GM04504 (cell line): ENCODE measurements around the gene PGF.

Source experiments
- DNase-seq: peaks from one replicate; pipeline ENCODE4 v3.0.0-alpha.2; 2012; ENCODE audit warnings: low read depth

The PGF gene

DNA sequence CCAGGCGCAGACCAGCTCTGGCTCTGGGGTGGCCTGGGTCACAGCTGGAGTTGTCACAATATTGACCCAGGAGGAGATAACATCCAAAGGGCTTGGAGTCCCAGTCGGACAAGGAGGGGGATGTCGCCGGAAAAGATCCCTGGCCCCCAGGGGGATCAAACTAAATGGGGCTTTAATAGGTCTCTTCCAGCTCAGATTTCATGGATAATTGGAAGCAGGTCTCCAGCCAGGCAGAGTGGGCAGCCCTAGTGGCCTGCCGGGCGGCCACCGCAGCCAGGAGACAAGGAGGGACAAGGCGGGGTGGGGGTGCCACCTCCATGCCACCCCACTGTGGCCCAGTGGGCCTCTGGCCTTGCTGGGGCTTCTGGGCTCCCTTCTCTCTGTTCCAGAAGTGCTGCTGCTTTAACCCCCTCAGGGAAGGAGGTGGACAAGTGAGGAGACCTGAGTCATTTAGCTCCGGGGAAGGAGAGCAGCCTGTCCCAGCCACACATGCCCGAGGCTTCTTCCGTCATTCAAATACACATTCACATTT lies 23.1 kb upstream of the PGF start:
- no peak for DNase-seq

- DNase-seq, result no peak
Measured at GRCh38 chr14:74977901-74978385, 22.5 kb upstream of the PGF start.

GRCh38 chr14:74977164-74977900 lies 21.9 kb upstream of the PGF start:
- no peak for DNase-seq

GRCh38 chr14:74976264-74977113 lies 21.1 kb upstream of the PGF start:
- no peak for DNase-seq

GRCh38 chr14:74975059-74975810 lies 19.8 kb upstream of the PGF start:
- no peak for DNase-seq

DNA sequence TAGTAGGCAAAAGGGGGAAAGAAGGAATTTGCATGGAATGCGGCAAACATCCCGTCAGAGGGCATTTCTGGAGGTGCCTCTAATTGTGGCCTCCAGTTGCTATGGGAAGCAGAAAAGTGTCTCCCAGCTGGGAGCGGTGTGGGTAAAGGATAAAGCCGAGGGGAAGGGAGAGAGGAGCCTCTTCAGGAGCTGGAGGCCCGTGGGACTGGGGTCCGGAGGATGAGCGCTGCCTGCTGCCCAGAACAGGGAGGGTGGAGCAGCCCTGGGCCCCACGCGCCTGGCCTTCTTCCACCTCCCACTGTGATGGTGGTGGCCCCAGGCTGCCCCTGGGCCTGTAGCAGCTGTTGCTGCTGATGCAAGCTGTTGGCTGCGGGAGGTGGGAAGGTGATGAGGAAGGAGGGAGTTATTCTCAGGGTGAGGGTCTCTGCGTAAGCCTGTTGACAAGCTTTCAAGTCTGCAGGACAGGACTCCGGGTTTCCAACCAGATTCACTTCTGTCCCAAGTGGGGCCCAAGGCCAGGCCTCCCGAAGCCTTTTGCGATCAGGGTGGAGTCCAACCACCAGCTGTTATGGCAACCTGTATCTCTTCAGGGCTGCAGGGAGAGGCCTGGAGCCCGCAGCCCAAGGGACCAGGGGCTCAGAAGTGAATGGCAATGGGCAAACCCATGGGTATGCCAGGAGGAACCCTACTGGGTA lies 19.1 kb upstream of the PGF start:
- DNase-seq, result no peak

- DNase-seq, result no peak
Measured at GRCh38 chr14:74973905-74974363, 18.5 kb upstream of the PGF start.

DNA sequence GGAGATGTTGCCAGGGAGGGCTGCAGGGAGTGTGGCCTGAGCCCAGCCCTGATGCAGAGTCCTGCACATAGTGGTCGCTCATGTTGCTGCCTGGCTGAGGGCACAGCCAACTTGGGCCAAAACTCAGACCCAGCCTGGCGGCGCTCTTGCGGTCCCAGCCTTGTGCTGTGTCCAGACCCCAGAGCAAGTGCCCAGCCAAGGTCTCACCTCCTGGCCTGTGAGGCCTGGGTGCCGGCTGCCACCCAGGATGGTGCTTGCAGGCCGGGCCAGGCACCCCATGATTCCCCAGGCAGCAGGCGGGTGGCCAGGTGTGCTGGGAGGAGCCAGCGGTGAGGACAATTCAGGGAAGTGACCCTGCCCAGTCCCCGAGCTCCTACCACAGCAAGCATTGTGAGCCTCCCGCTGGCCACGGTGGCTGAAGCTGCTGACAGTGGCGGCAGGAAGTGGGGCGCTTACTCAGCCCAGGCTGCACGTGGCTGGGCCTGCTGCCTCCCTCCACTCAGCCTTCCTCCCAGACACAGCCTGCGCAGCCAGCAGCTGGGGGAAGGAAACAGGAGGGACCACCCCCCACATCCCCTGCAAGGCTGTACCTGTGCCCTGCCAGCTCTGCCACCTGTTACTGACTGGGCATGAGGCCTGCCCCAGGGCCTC lies 17.7 kb upstream of the PGF start:
- no peak for DNase-seq

- DNase-seq, result no peak
Measured at GRCh38 chr14:74968811-74969210, 13.4 kb upstream of the PGF start.

DNA sequence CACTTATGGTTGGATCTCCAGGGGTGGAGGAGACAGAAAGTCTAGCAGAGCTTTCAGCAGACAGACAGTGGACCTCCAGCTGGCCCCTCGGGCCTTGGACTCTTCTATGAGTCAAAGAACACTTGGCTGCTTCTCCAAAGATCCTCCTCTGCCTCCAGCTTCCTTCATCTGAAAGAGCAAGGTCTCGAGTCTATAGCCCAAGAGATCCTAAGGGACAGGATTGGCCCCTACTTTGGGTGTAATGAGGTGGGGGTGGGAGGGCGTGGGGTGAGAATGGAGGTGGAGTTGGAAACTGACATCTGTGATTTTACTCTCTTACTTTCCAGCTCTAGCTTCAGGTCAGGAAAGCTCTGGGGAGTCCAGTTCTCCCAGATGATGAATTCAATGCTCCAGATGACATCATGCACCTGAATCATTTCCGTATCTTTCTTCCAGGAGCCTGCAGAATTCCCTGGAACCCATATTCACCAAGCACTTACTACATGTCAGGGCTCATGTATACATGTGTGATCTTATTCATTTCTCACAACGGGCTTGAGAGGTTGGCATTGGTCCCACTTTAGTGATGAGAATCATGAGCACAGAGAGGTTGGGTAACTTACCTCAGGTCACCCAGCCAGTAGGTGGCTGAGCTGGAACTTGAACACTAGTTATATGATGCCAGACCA lies 10.2 kb upstream of the PGF start:
- no peak for DNase-seq

GRCh38 chr14:74964787-74965485 lies 9.5 kb upstream of the PGF start:
- no peak for DNase-seq

DNA sequence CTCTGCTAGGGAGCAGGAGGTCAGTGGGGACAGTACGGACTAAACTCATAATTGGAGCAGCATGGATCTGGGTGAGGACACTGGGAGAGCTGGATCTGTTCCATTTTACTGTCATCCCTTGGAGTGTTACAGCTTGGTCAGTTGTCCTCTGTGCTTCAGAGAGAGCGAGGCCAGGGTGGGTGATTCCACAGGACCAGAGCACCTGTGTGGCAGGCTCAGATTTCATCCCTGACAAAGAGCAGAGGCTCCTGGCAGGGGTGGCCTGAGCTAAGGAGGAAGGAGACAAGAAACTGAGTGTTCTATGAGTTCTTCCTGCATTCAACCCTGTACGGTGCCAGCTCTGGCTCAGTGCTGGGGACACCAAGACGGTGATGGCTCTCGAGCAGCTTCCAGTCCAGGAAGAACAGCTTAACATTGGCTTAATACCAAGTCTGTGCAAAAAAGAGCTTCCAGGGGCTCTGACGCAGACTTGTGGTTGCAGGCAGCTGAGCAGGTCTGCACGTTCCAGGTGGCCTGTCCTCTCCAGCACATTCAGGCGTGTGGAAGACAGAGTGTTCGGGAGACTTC lies 8.4 kb upstream of the PGF start:
- no peak for DNase-seq

- DNase-seq, result no peak
Measured at GRCh38 chr14:74963178-74963704, 7.8 kb upstream of the PGF start.

DNA sequence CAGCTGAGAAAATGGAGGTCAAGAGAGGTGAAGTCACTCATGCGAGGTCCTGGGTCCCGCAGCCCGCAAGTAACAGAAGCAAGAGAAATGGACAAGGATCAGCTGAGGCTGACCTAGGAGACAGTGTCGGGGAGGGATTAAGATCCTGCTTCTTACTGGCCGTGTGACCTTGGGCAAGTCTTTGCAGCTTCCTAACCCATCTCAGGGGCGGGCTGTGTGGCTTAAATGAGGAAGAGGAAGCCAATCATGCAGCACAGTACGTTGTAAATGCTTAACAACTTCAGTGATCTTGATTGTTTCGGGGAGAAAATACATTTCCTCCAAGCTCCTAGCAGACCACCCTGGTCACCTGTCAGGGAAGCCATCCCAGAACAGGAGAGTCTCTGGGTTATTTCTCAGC lies 7.1 kb upstream of the PGF start:
- no peak for DNase-seq

DNA sequence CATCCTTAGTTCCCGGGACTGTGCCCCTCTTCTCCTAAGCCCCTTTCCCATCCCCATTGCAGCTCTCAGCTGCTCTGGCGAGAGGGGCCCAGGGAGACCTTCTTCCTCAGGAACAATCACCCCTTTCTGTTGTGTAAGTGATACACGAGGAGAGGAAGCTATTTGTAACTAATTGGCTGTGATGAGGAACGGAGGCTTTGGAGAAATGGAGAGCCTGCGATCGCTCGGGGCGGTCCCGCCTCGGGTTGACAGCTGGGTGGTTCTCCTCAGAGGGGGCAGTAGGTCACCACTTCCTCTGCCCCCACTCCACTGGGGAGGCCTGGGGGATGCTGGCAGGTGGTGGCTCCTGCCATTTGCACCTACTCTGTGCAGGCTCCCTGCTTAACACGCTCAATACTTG lies 6.6 kb upstream of the PGF start:
- DNase-seq, result no peak

- DNase-seq, result no peak
Measured at GRCh38 chr14:74961238-74961911, 6.0 kb upstream of the PGF start.

DNA sequence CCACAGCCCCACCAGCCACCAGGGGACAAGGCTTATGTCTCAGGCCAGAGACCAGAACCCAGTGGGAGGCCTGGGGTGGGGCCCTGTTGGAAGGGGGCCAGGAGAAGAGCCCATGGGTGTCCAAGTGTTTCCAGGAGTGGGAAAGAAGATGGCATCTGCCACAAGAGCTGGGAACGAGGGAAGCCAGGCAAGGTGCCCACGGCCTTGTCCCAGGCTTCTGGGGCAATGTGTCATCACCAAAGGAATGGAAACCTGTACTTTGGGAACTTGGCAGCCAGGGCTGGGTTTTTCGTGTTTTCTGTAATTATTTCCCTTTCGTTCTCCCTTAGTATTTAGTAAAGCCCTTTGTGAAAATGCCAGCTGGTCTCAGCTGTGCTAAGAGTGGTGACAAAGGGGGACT lies 5.3 kb upstream of the PGF start:
- DNase-seq, result no peak

DNA sequence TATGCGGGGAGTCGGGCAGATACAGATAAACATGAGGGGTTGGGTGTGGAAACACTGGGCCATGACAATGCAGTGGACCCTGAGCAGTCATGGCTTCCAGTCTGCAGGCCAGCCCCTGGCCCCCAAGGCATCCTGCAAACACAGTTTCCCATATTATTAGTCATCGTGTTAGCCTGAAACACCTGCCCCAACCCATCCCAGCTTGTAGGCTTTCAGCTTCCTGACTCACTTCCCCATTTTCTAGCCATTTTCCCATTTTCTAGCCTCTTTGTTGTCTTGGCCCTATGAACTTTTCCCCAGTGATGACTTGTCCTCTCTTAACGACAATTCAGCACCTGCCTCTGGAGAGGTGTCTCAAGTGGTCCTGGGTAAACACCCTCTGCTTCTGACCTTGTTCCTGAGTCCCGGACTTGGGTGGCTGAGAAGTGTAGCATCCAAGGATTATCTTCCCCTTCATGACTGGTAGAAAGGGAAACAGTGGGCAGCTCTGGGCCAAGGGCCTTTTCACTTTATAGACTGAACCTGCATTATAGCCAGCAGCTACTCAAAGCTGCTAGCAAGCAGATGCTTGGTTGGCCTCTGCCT lies 4.3 kb upstream of the PGF start:
- no peak for DNase-seq
